ENCODE measurements around the gene THSD4.
A peak's percentile ranks its signal among the peaks of the same experiment; 100 is the strongest.

Gene THSD4

GRCh38 chr15:71753346-71753745 lies 638.1 kb downstream of the THSD4 start:
- DNase-seq (ENCODE audit: low read depth) = peak; percentile 52

GRCh38 chr15:71754660-71755059 lies 639.4 kb downstream of the THSD4 start:
- DNase-seq (ENCODE audit: low read depth) = no peak

GRCh38 chr15:71755092-71755970 lies 640.1 kb downstream of the THSD4 start:
- no peak for DNase-seq (ENCODE audit: low read depth)

- DNase-seq (ENCODE audit: low read depth) = no peak
Observed at GRCh38 chr15:71756599-71757352, 641.5 kb downstream of the THSD4 start.

GRCh38 chr15:71757741-71758530 lies 642.7 kb downstream of the THSD4 start:
- no peak for DNase-seq (ENCODE audit: low read depth)

GRCh38 chr15:71758711-71759110 lies 643.4 kb downstream of the THSD4 start:
- no peak for DNase-seq (ENCODE audit: low read depth)

- DNase-seq (ENCODE audit: low read depth) = no peak
Observed at GRCh38 chr15:71760852-71761251, 645.6 kb downstream of the THSD4 start.

GRCh38 chr15:71761649-71762048 lies 646.4 kb downstream of the THSD4 start:
- peak; percentile 75 for DNase-seq (ENCODE audit: low read depth)

- no peak for DNase-seq (ENCODE audit: low read depth)
Observed at GRCh38 chr15:71768184-71768583, 652.9 kb downstream of the THSD4 start.

GRCh38 chr15:71773206-71773859 lies 658.1 kb downstream of the THSD4 start:
- DNase-seq (ENCODE audit: low read depth) = no peak

GRCh38 chr15:71775856-71776255 lies 660.6 kb downstream of the THSD4 start:
- no peak for DNase-seq (ENCODE audit: low read depth)

- no peak for DNase-seq (ENCODE audit: low read depth)
Observed at GRCh38 chr15:71776304-71776703, 661.0 kb downstream of the THSD4 start.

GRCh38 chr15:71777216-71777943 lies 662.1 kb downstream of the THSD4 start:
- DNase-seq (ENCODE audit: low read depth) = no peak

- no peak for DNase-seq (ENCODE audit: low read depth)
Observed at GRCh38 chr15:71779073-71779797, 664.0 kb downstream of the THSD4 start.

GRCh38 chr15:71780115-71780976 lies 665.1 kb downstream of the THSD4 start:
- peak; percentile 78 for DNase-seq (ENCODE audit: low read depth)

- no peak for DNase-seq (ENCODE audit: low read depth)
Observed at GRCh38 chr15:71781179-71781964, 666.1 kb downstream of the THSD4 start.

GRCh38 chr15:71781965-71782265 lies 666.6 kb downstream of the THSD4 start:
- DNase-seq (ENCODE audit: low read depth) = no peak

GRCh38 chr15:71782422-71783165 lies 667.3 kb downstream of the THSD4 start:
- no peak for DNase-seq (ENCODE audit: low read depth)

All from fibroblast of gingiva (primary cell).